ENCODE data around the gene NEMP2.
A peak's percentile ranks its signal among the peaks of the same experiment; 100 is the strongest.

NEMP2 gene, protein sequence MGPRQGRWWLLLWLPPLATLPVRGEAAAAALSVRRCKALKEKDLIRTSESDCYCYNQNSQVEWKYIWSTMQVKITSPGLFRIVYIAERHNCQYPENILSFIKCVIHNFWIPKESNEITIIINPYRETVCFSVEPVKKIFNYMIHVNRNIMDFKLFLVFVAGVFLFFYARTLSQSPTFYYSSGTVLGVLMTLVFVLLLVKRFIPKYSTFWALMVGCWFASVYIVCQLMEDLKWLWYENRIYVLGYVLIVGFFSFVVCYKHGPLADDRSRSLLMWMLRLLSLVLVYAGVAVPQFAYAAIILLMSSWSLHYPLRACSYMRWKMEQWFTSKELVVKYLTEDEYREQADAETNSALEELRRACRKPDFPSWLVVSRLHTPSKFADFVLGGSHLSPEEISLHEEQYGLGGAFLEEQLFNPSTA

DNA sequence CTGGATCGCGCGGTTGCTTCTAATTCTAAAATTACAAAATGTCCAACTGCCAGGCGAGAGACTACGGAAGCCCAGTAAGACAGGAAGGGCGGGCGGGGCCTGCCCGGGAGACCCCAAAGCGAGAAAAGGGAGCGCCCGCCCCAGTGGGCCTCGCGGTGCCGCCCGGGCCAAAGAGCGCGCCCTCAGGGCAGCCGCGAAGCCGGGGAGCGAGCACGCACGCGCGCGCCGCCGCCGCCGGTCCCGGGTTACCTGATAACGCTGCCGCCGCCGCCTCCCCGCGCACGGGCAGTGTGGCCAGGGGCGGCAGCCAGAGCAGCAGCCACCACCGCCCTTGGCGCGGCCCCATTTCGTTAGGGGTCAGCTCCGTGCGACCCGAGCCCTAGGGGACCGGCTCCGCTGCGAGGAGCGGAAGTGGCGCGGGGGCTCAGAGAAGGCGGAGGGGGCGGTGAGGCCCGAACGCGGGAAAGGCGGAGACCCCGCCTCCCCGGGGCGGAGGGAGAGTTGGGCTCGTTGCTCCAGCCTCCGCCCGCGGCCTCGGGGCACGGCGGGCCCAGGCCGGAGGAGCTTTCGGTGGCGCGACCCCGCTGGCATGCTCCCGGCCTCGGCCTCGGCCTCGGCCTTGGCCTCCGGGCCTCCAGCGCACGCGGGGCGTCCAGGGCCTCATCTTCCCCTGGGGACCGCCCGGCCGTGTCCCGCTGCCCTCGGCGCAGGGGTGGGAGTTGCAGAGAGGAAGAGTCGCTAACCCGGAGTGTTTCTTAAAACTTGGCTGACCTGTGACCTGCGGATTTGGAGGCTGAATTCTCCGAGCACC, at the start of gene NEMP2:
Gene NEMP2, minus strand, starts transcription at position 413 of the 811 bp plus-strand sequence. Its CDS starts 67 bp downstream, at position 346.
- no peaks in the 10 kb centered on the region for H3K9me2 ChIP-seq (ENCODE audit: low read depth, low read length)

DNA sequence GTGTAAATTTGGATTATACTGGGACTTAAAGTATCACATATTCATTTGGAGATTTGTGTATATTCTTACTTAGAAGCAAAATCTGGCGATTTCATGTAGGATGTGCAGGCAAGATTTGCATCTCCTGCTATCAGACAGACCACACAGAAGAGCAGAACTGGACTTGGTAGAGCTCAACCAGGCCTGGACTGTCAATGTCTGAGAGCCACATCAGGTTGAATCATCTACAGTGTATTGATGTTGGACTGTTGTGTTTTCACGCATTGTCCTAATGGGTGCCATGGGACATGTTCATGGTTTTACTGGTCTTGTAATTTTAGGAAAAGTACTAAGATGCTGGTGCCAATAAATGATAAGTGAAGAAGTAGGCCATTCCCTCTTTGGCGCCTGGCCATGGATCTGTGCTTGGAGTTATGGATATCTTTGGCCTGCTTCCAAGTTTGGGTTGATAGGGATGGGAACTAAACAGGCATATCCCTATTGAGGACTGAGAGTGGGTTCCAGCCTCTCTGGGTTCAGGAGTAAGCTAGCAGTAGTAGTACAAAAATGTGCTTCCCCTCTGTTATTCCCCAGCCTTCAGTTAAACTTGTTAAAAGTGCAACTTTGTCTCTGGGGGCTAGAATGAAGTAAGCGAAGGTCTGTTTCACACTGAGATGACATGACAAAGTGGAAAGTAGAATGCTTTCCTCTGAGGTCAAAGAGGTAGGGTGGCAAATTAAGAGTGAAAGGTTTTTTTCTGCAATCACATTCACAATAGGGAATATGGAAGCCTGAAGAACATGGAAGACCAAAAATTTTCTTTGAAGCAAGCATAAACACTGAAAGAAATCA, 49.2 kb upstream of the NEMP2 start:
- H3K9me2 ChIP-seq (ENCODE audit: low read depth, low read length) = no peaks in the 10 kb centered on the region
- H3K79me2 ChIP-seq (ENCODE audit: insufficient read depth, low read length) = no peaks in the 10 kb centered on the region
- no peaks in the 10 kb centered on the region for H3F3A ChIP-seq (ENCODE audit: insufficient read depth, low read length)
- H3K9me3 ChIP-seq (ENCODE audit: low read length) = no peaks in the 10 kb centered on the region
- H3K4me1 ChIP-seq (ENCODE audit: insufficient read depth, low read length, severe bottlenecking) = no peaks in the 10 kb centered on the region
- TF ChIP-seq EZH2 (IDR thresholded peaks at IDR 0.05; ENCODE audit: borderline replicate concordance, low read length) = no peak
- TF ChIP-seq, protein P1, sequence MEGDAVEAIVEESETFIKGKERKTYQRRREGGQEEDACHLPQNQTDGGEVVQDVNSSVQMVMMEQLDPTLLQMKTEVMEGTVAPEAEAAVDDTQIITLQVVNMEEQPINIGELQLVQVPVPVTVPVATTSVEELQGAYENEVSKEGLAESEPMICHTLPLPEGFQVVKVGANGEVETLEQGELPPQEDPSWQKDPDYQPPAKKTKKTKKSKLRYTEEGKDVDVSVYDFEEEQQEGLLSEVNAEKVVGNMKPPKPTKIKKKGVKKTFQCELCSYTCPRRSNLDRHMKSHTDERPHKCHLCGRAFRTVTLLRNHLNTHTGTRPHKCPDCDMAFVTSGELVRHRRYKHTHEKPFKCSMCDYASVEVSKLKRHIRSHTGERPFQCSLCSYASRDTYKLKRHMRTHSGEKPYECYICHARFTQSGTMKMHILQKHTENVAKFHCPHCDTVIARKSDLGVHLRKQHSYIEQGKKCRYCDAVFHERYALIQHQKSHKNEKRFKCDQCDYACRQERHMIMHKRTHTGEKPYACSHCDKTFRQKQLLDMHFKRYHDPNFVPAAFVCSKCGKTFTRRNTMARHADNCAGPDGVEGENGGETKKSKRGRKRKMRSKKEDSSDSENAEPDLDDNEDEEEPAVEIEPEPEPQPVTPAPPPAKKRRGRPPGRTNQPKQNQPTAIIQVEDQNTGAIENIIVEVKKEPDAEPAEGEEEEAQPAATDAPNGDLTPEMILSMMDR (IDR thresholded peaks at IDR 0.05; ENCODE audit: low read length) = no peak
- H4K20me1 ChIP-seq (ENCODE audit: insufficient read depth, low read length) = no peaks in the 10 kb centered on the region
- H3K36me3 ChIP-seq (ENCODE audit: insufficient read depth, low read length) = no peaks in the 10 kb centered on the region
- no peak overlapping the region for H2AFZ ChIP-seq (ENCODE audit: low read length)
- no peak overlapping the region for H3K27ac ChIP-seq (ENCODE audit: low read depth, low read length, poor library complexity, severe bottlenecking)
- H3K9ac ChIP-seq (ENCODE audit: low read length) = no peak overlapping the region
- H3K4me2 ChIP-seq (ENCODE audit: low read length) = no peak overlapping the region
- no peak overlapping the region for H3K4me3 ChIP-seq (ENCODE audit: low read depth, low read length, poor library complexity, severe bottlenecking)
- no peaks in the 10 kb centered on the region; the same call in 1 of the 2 replicates for H3K27me3 ChIP-seq (ENCODE audit: insufficient read depth, low read length)

More for the DNA sequence above, at the start of gene NEMP2:
- H3K9me3 ChIP-seq (ENCODE audit: low read length) = peaks cover 8% of the 10 kb centered on the region
- H3K4me2 ChIP-seq (ENCODE audit: low read length) = peak within 1 kb of the TSS; percentile 82
- no peaks in the 10 kb centered on the region for H3K79me2 ChIP-seq (ENCODE audit: insufficient read depth, low read length)
- peak within 1 kb of the TSS; percentile 79 for H3K9ac ChIP-seq (ENCODE audit: low read length)
- TF ChIP-seq EZH2 (IDR thresholded peaks at IDR 0.05; ENCODE audit: borderline replicate concordance, low read length) = no peak
- TF ChIP-seq, protein P1 (IDR thresholded peaks at IDR 0.05; ENCODE audit: low read length) = no peak
- H3K4me3 ChIP-seq (ENCODE audit: low read depth, low read length, poor library complexity, severe bottlenecking) = peak within 1 kb of the TSS; percentile 72
- peak within 1 kb of the TSS; percentile 65 for H3K27ac ChIP-seq (ENCODE audit: low read depth, low read length, poor library complexity, severe bottlenecking)
- no peaks in the 10 kb centered on the region for H4K20me1 ChIP-seq (ENCODE audit: insufficient read depth, low read length)
- peak within 1 kb of the TSS; percentile 76 for H2AFZ ChIP-seq (ENCODE audit: low read length)
- H3K36me3 ChIP-seq (ENCODE audit: insufficient read depth, low read length) = peaks cover 6% of the 10 kb centered on the region; the same call in 1 of the 2 replicates
- H3K4me1 ChIP-seq (ENCODE audit: insufficient read depth, low read length, severe bottlenecking) = peaks cover 33% of the 10 kb centered on the region
- no peaks in the 10 kb centered on the region for H3K27me3 ChIP-seq (ENCODE audit: insufficient read depth, low read length)
- no peaks in the 10 kb centered on the region for H3F3A ChIP-seq (ENCODE audit: insufficient read depth, low read length)

Measured in OCI-LY1 (cell line).